ENCODE measurements around the gene RHBDF2. TPM values are rescaled to one million over a fixed set of nuclear protein-coding genes. Genes with fewer than 3 reads are reported as not detected.

RHBDF2 gene
- total RNA-seq, 1 experiment from 2014 or later, result 39.6 TPM

DNA sequence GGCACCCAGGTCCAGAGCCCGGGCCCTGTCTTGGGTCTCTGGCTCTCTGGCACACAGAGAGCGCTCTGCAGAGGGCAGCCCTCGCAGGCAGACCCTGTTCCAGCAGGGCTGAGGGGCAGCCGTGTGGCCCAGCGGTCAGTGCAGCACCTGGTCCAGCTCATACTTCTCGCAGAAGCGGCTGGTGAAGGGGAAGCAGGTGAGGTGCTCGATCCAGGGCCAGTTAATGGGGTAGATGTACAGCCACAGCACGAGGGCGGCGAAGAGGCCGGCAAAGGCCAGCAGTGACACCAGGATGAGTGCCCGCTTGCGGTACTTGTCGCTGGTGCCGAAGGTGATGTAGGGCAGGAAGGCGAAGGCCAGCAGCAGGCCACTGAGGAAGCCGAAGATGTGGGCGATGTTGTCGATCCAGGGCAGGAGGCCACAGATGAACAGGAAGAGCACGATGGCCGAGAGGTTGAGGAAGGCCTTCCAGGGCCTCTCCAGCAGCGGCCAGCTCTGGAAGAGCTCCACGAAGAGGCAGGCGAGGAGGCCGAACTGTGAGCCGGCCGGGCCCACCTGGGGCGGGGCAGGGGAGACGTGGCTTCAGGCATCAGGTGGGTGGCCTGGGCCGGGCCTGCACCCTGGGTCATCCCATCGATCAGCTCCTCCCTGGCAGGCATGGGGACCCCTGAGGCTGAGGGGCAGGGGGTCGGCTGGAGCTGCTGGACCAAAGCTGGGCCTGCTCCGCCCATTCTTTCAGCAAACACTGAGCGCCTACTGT lies 29.5 kb downstream of the RHBDF2 start:
- DNase-seq, result no peak
- Histone ChIP-seq H3K4me3 (no peak overlapping the region), H3K36me3 (ENCODE audit: low read depth) (no peaks in the 10 kb centered on the region), H3K79me2 (ENCODE audit: low read depth) (no peaks in the 10 kb centered on the region), H3K27me3 (ENCODE audit: insufficient read depth, low read depth) (no peaks in the 10 kb centered on the region), H4K20me1 (ENCODE audit: insufficient read depth) (no peaks in the 10 kb centered on the region), H3K4me1 (replicated peaks; ENCODE audit: insufficient read depth) (no peaks in the 10 kb centered on the region), H2AFZ (no peak overlapping the region), H3F3A (ENCODE audit: insufficient read depth, low read depth) (no peaks in the 10 kb centered on the region), H3K27ac (no peak overlapping the region), H3K9me3 (ENCODE audit: insufficient read depth, low read depth) (no peaks in the 10 kb centered on the region), H3K9me2 (ENCODE audit: insufficient read depth) (no peaks in the 10 kb centered on the region), H3K4me2 (no peak overlapping the region)
- TF ChIP-seq, protein P1, sequence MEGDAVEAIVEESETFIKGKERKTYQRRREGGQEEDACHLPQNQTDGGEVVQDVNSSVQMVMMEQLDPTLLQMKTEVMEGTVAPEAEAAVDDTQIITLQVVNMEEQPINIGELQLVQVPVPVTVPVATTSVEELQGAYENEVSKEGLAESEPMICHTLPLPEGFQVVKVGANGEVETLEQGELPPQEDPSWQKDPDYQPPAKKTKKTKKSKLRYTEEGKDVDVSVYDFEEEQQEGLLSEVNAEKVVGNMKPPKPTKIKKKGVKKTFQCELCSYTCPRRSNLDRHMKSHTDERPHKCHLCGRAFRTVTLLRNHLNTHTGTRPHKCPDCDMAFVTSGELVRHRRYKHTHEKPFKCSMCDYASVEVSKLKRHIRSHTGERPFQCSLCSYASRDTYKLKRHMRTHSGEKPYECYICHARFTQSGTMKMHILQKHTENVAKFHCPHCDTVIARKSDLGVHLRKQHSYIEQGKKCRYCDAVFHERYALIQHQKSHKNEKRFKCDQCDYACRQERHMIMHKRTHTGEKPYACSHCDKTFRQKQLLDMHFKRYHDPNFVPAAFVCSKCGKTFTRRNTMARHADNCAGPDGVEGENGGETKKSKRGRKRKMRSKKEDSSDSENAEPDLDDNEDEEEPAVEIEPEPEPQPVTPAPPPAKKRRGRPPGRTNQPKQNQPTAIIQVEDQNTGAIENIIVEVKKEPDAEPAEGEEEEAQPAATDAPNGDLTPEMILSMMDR (conservative IDR thresholded peaks at IDR 0.05), result no peak
- no peak for TF ChIP-seq EZH2 (IDR thresholded peaks at IDR 0.05; ENCODE audit: low read depth)
- CTCF ChIA-PET, result no interaction called here
- BruUV-seq (replicated peaks), result no TSS peak
- POLR2A ChIA-PET (ENCODE audit: unreplicated experiment), result no interaction called here
- intact Hi-C loops (cut with micrococcal nuclease; ENCODE audit: unreplicated experiment), result no loop called here

DNA sequence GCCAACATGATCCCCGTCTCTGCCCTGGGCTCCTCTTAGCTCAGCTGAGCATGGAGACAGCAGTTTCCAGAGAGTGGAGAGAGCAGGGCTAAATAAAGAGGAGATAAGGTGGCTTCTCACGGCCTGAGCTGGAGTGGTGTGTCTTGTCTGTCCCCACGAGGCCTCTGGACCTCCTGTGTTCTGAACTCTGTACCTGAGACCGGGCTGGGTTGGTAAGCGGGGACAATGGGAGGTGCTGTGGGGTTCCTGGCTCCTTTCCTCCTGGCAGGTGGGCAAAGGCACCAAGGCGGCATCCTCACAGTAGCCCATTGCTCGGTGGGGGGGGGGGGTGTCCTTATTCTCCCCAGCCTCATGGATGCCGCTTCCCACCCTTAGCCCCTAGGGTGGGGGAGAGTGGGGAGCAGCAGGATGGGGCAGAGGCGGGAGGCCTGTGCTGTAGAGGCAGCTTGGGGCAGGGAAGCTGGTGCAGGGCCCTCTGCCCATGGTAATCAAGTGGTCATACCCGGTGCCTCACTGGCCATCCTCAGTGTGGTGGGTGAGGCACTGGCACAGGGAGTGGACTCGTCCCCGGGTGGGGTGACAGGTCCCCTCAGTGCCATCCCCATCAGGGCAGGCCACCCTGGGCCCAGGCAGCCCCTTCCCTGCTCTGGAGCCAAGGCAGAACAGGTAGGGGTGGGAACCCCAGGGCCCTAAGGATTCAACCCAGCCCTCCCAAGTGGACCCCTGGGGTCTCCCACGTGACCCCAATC lies 31.1 kb downstream of the RHBDF2 start:
- no peak for DNase-seq
- TF ChIP-seq EZH2 (IDR thresholded peaks at IDR 0.05; ENCODE audit: low read depth), result no peak
- TF ChIP-seq, protein P1 (conservative IDR thresholded peaks at IDR 0.05), result no peak
- H3F3A ChIP-seq (ENCODE audit: insufficient read depth, low read depth), result no peaks in the 10 kb centered on the region
- no peaks in the 10 kb centered on the region for H3K9me2 ChIP-seq (ENCODE audit: insufficient read depth)
- H3K9me3 ChIP-seq (ENCODE audit: insufficient read depth, low read depth), result no peaks in the 10 kb centered on the region
- no peaks in the 10 kb centered on the region for H4K20me1 ChIP-seq (ENCODE audit: insufficient read depth)
- no peaks in the 10 kb centered on the region for H3K4me1 ChIP-seq (replicated peaks; ENCODE audit: insufficient read depth)
- no peaks in the 10 kb centered on the region for H3K36me3 ChIP-seq (ENCODE audit: low read depth)
- intact Hi-C loops (cut with micrococcal nuclease; ENCODE audit: unreplicated experiment), result loop anchor here (10.0 kb wide), 2 partner anchors 245 to 595 kb away; partner anchors contain the start of gene MXRA7
- ChIA-PET CTCF (interaction anchor here (0.6 kb wide), 1 partner anchor 99 kb away, joined by 18 read pairs; no protein-coding TSS in a partner anchor), POLR2A (ENCODE audit: unreplicated experiment) (no interaction called here)
- H3K4me2 ChIP-seq, result no peak overlapping the region
- no TSS peak for BruUV-seq (replicated peaks)
- H2AFZ ChIP-seq, result no peak overlapping the region
- H3K79me2 ChIP-seq (ENCODE audit: low read depth), result no peaks in the 10 kb centered on the region
- H3K27ac ChIP-seq, result no peak overlapping the region
- no peaks in the 10 kb centered on the region for H3K27me3 ChIP-seq (ENCODE audit: insufficient read depth, low read depth)
- no peak overlapping the region for H3K4me3 ChIP-seq

DNA sequence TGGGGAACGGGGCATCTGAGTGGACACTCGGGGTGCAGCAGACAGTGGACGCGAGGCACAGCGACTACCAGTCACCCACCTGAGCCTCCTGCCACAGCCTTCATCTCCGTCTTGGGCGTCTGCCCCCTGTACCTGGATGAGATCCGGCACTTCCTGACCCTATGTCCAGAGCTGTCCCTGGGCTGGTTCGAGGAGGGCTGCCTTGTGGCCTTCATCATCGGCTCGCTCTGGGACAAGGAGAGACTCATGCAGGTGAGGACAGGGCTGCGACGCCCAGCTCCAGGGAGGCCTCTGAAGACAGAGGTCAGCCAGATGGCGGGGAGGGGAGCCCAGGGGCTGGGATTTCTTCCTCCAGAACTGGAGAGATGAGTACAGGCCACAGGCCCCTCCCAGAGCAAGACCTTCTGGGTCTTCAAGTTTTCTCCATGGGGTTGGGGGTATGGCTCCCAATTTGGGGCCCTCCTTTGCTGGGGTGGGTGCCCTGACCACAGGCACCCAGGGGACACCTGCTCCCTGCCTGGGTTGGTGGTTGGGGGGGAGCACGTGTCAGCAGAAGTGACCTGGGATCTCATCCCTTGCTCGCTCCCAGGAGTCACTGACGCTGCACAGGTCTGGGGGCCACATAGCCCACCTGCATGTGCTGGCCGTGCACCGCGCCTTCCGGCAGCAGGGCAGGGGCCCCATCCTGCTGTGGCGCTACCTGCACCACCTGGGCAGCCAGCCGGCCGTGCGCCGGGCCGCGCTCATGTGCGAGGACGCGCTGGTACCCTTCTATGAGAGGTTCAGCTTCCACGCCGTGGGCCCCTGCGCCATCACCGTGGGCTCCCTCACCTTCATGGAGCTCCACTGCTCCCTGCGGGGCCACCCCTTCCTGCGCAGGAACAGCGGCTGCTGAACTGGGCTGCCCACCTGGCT lies 31.9 kb downstream of the RHBDF2 start:
- no peak for TF ChIP-seq EZH2 (IDR thresholded peaks at IDR 0.05; ENCODE audit: low read depth)
- TF ChIP-seq, protein P1 (conservative IDR thresholded peaks at IDR 0.05), result no peak
- Histone ChIP-seq H3K4me3 (no peak overlapping the region), H2AFZ (no peak overlapping the region), H3K36me3 (ENCODE audit: low read depth) (no peaks in the 10 kb centered on the region), H3K9me3 (ENCODE audit: insufficient read depth, low read depth) (no peaks in the 10 kb centered on the region), H4K20me1 (ENCODE audit: insufficient read depth) (no peaks in the 10 kb centered on the region), H3K27me3 (ENCODE audit: insufficient read depth, low read depth) (no peaks in the 10 kb centered on the region), H3K4me1 (replicated peaks; ENCODE audit: insufficient read depth) (no peaks in the 10 kb centered on the region), H3K9me2 (ENCODE audit: insufficient read depth) (no peaks in the 10 kb centered on the region), H3K27ac (no peak overlapping the region), H3F3A (ENCODE audit: insufficient read depth, low read depth) (no peaks in the 10 kb centered on the region), H3K79me2 (ENCODE audit: low read depth) (no peaks in the 10 kb centered on the region), H3K4me2 (no peak overlapping the region)
- intact Hi-C loops (cut with micrococcal nuclease; ENCODE audit: unreplicated experiment), result loop anchor here (10.0 kb wide), 2 partner anchors 245 to 595 kb away; partner anchors contain the start of gene MXRA7
- ChIA-PET CTCF (interaction anchor here (0.6 kb wide), 1 partner anchor 98 kb away, joined by 18 read pairs; no protein-coding TSS in a partner anchor), POLR2A (ENCODE audit: unreplicated experiment) (no interaction called here)
- BruUV-seq (replicated peaks), result no TSS peak
- no peak for DNase-seq

Data from PC-9 (cell line).